Keratinocyte (primary cell): ENCODE results near the gene ANXA11. TPM values are rescaled to one million over a fixed set of nuclear protein-coding genes. Genes with fewer than 3 reads are reported as not detected.

Experiments used
- DNase-seq: peaks from one replicate; pipeline ENCODE4 v3.0.0-alpha.2; 2011; ENCODE audit warnings: low read depth, missing footprints, low spot score
- FAIRE-seq: peaks from 2 replicates; lab custom pipeline; 2011; peaks lifted over from hg19 to GRCh38; lab: Jason Lieb, UNC
- H2AFZ ChIP-seq: 2 replicates; pipeline ENCODE4 v1.6.0; 2012; ENCODE audit warnings: low read length, control low read depth, inconsistent platforms; ENCODE audit not compliant: control insufficient read depth
- H3K27ac ChIP-seq: 2 replicates; pipeline ENCODE4 v1.5.1; 2011; ENCODE audit warnings: low read length; ENCODE audit not compliant: control insufficient read depth, insufficient read depth
- H3K27me3 ChIP-seq: 3 replicates; pipeline ENCODE4 v1.6.0; 2011; ENCODE audit warnings: low read length; ENCODE audit not compliant: control insufficient read depth, insufficient read depth; ENCODE audit errors: extremely low read depth
- H3K36me3 ChIP-seq, 2 experiments: 2 replicates in 1 of 2; 3 replicates in 1 of 2; pipeline ENCODE4 v1.5.1; 2011; ENCODE audit warnings: low read length in 2 of 2, mild to moderate bottlenecking in 1 of 2; ENCODE audit not compliant: control insufficient read depth in 2 of 2, insufficient read depth in 2 of 2; ENCODE audit errors: extremely low read depth in 1 of 2
- H3K4me1 ChIP-seq: 3 replicates; pipeline ENCODE4 v1.5.1; 2011; ENCODE audit warnings: low read length; ENCODE audit not compliant: control insufficient read depth, insufficient read depth; ENCODE audit errors: extremely low read depth
- H3K4me2 ChIP-seq: 3 replicates; pipeline ENCODE4 v1.6.0; 2011; ENCODE audit warnings: low read depth, low read length; ENCODE audit not compliant: control insufficient read depth, insufficient read depth; ENCODE audit errors: extremely low read depth
- H3K4me3 ChIP-seq, 3 experiments: fragments of 200-600 bp in 1 of 3; sonication (generic) in 1 of 3; 2 replicates in 2 of 3; 3 replicates in 1 of 3; pipeline ENCODE4 v1.5.1; 2011 to 2016; ENCODE audit warnings: low read length in 3 of 3, mild to moderate bottlenecking in 3 of 3, control low read depth in 2 of 3, inconsistent platforms in 1 of 3, low read depth in 1 of 3, mixed read lengths in 1 of 3, mixed run types in 1 of 3, moderate library complexity in 1 of 3; ENCODE audit not compliant: control insufficient read depth in 2 of 3, insufficient read depth in 2 of 3; ENCODE audit errors: extremely low read depth in 1 of 3
- H3K79me2 ChIP-seq: 2 replicates; pipeline ENCODE4 v1.6.0; 2012; ENCODE audit warnings: low read length; ENCODE audit not compliant: control insufficient read depth, insufficient read depth
- H3K9ac ChIP-seq: 3 replicates; pipeline ENCODE4 v1.6.0; 2011; ENCODE audit warnings: low read length; ENCODE audit not compliant: control insufficient read depth, insufficient read depth; ENCODE audit errors: extremely low read depth
- H3K9me1 ChIP-seq: 3 replicates; pipeline ENCODE4 v1.6.0; 2011; ENCODE audit warnings: low read length; ENCODE audit not compliant: control insufficient read depth, insufficient read depth; ENCODE audit errors: extremely low read depth
- H3K9me3 ChIP-seq: 2 replicates; pipeline ENCODE4 v1.5.1; 2012; ENCODE audit warnings: low read depth, low read length; ENCODE audit not compliant: control insufficient read depth
- H4K20me1 ChIP-seq: 3 replicates; pipeline ENCODE4 v1.6.0; 2011; ENCODE audit warnings: low read length; ENCODE audit not compliant: control insufficient read depth, insufficient read depth; ENCODE audit errors: extremely low read depth
- CTCF ChIP-seq, 3 experiments: IDR thresholded peaks in 1 of 3; conservative IDR thresholded peaks in 1 of 3; optimal IDR thresholded peaks in 1 of 3; 2 replicates in 2 of 3; 3 replicates in 1 of 3; pipeline versions ENCODE3 to v1.5.1; 2011; ENCODE audit warnings: low read length in 3 of 3, mild to moderate bottlenecking in 3 of 3, moderate library complexity in 2 of 3, control low read depth in 1 of 3, inconsistent platforms in 1 of 3; ENCODE audit not compliant: insufficient read depth in 2 of 3; ENCODE audit errors: extremely low read depth in 1 of 3
- EZH2 ChIP-seq: IDR thresholded peaks from one replicate; pipeline ENCODE4 v1.6.1; 2012; ENCODE audit warnings: inconsistent platforms, mild to moderate bottlenecking, low read length, moderate library complexity
- dilution Hi-C: fragments of 300-500 bp; cut with MboI; formaldehyde crosslinking; loops from one replicate; pipeline ENCODE4 v1.7.0; 2020; ENCODE audit warnings: low sequenced_read_pairs; ENCODE audit not compliant: extremely low pct_ligation_motif_present
- polyA plus RNA-seq, 5 experiments: library from polyadenylated mRNA; depleted of rRNA in 3 of 5; stranded (reverse) in 3 of 5; stranded (forward) in 1 of 5; unstranded in 1 of 5; fragments of >200 nt; gene quantifications; 1 replicate in 1 of 5; 2 replicates in 3 of 5; 3 replicates in 1 of 5; pipeline versions ENCODE4 v1.2.1 to v1.2.3, GENCODE V29; 2011 to 2012; ENCODE audit warnings: missing spikeins in 2 of 5, low read depth in 1 of 5, low replicate concordance in 1 of 5

ANXA11 gene
- polyA plus RNA-seq, 1 donor (not counting 4 experiments of a cell fraction or from before 2014, with no cell fraction given) = 97.9 TPM

- peak; percentile 87 for DNase-seq
- Histone ChIP-seq H3K9ac (peak overlapping the region; percentile 69), H3K9me1 (peaks cover 10% of the 10 kb centered on the region), H3K4me1 (peaks cover 52% of the 10 kb centered on the region), H3K9me3 (no peaks in the 10 kb centered on the region), H4K20me1 (peaks cover 3% of the 10 kb centered on the region), H2AFZ (no peak overlapping the region), H3K4me3 (peak overlapping the region in 2 of 3 experiments; percentile 15 to 19), H3K4me2 (peak overlapping the region; percentile 65), H3K27me3 (no peaks in the 10 kb centered on the region), H3K79me2 (no peaks in the 10 kb centered on the region), H3K36me3 (peaks cover 27 to 29% of the 10 kb centered on the region in 2 experiments), H3K27ac (peak overlapping the region; percentile 88)
- dilution Hi-C loops = no loop called here
- FAIRE-seq = peak; percentile 90
- TF ChIP-seq CTCF (optimal IDR thresholded peaks at IDR 0.05 in 1 of 3, IDR thresholded peaks at IDR 0.05 in 1 of 3, conservative IDR thresholded peaks at IDR 0.05 in 1 of 3; ENCODE audit: extremely low read depth in 1 of 3, insufficient read depth in 2 of 3, low read length in 3 of 3) (no peak), EZH2 (no peak)
Measured at GRCh38 chr10:80154978-80155695, 50.2 kb downstream of the ANXA11 start.

- Histone ChIP-seq H3K9ac (no peak overlapping the region), H4K20me1 (peaks cover 3% of the 10 kb centered on the region), H3K27ac (peak overlapping the region; percentile 88), H3K4me3 (no peak overlapping the region), H3K27me3 (no peaks in the 10 kb centered on the region), H3K9me1 (peaks cover 10% of the 10 kb centered on the region), H3K79me2 (no peaks in the 10 kb centered on the region), H3K4me1 (peaks cover 50% of the 10 kb centered on the region), H3K9me3 (no peaks in the 10 kb centered on the region), H2AFZ (no peak overlapping the region), H3K36me3 (peaks cover 27 to 28% of the 10 kb centered on the region in 2 experiments), H3K4me2 (peak overlapping the region; percentile 65)
- no peak for FAIRE-seq
- dilution Hi-C loops = no loop called here
- TF ChIP-seq CTCF (optimal IDR thresholded peaks at IDR 0.05 in 1 of 3, IDR thresholded peaks at IDR 0.05 in 1 of 3, conservative IDR thresholded peaks at IDR 0.05 in 1 of 3; ENCODE audit: extremely low read depth in 1 of 3, insufficient read depth in 2 of 3, low read length in 3 of 3) = no peak
- TF ChIP-seq EZH2 = no peak
- DNase-seq = no peak
Measured at GRCh38 chr10:80154626-80154977, 50.7 kb downstream of the ANXA11 start.
